Left colon (tissue), 2 donors: ENCODE results near the gene CCDC150. TPM values are rescaled to one million over a fixed set of nuclear protein-coding genes. Genes with fewer than 3 reads are reported as not detected.

ENCODE experiments used
- ATAC-seq: fragments of 200-7000 bp; cut with Tn5 transposase; one replicate; pipeline ENCODE4 v1.9.1; 2020; ENCODE audit warnings: mild to moderate bottlenecking, moderate library complexity
- DNase-seq, 2 donors: peaks; one replicate each; pipeline ENCODE4 v3.0.0-alpha.2; 2020
- intact Hi-C, 2 donors: fragments of 100-400 bp; cut with DNase I in 1 of 2; cut with micrococcal nuclease in 1 of 2; formaldehyde crosslinking; loops; one replicate each; pipeline versions ENCODE4 v1.11.2 to v1.14.0; 2022; cut with DNase I, micrococcal nuclease
- total RNA-seq, 2 donors: library from RNA; stranded (reverse); fragmentation: NEBNext Ultra II Directional; extraction: Animal tissue kit (Norgen Biotek cat#: 25700); gene quantifications; one replicate each; pipeline ENCODE4 v1.2.1, GENCODE V29; 2021
- donor health status: DM: no; HTN: no; CAD: no.
- donor health status: DM: yes; HTN: yes; CAD: no.

CCDC150 gene
- total RNA-seq, 2 donors from 2014 or later: 1.6 to 5.8 TPM

DNA sequence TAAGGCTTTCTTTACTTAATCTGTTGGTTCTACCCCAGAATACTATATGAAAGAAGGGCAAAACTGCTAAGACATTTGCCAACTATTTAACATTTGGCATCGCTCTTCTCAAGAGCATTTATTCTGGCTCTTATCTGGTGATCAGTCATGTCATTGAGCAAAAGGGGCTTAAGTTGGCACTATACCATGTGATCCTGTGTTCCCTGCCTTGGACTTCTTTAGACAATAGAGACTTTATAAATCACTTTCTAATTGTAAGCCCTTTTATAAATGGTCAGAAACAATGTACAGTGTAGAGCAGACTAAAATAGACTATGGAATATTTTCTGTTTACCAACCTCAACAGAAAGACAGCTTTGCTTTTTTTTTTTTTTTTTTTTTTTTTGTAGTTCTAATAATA is 107.9 kb downstream of the CCDC150 start:
- DNase-seq (no peak), ATAC-seq (no peak)
- intact Hi-C loops: no loop called here

GRCh38 chr2:196748123-196748522 is 108.6 kb downstream of the CCDC150 start:
- DNase-seq (no peak), ATAC-seq (no peak)
- intact Hi-C loops: no loop called here

GRCh38 chr2:196750291-196750923 is 110.9 kb downstream of the CCDC150 start:
- no peak for DNase-seq
- intact Hi-C loops: no loop called here
- ATAC-seq: no peak

DNA sequence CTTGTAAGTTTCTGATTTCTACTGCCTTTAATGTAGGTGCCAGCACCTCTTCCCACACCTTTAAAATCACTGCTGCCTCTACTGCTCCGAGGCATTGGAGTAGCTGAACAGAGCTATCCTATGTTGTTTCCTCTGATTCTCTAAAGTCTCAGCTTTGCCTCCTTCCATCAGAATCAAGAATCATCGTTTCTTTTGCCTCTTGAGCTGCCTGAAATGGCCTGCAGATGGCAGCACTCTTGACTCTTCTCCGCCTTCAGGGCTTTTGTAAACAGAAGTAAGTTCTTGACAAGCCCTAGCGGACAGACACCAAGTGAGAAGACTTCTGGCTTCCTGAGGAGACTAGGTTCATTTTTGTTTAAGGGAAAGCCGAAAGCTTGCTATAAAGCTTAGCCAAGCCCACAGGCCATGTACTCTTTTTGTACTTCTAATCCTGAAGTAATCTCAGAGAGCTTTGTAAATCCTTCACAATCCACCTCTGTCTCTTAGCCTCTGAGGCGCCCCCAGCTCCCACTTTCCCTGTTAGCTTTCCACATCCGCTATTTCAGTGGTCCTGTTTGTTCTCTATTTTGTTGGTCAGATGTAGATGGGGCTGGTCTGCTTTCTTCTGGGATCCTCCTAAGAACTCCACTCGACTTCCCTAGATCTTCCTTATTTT is 111.6 kb downstream of the CCDC150 start:
- intact Hi-C loops: no loop called here
- ATAC-seq (peak; percentile 79), DNase-seq (peak; percentile 40 to 78)

DNA sequence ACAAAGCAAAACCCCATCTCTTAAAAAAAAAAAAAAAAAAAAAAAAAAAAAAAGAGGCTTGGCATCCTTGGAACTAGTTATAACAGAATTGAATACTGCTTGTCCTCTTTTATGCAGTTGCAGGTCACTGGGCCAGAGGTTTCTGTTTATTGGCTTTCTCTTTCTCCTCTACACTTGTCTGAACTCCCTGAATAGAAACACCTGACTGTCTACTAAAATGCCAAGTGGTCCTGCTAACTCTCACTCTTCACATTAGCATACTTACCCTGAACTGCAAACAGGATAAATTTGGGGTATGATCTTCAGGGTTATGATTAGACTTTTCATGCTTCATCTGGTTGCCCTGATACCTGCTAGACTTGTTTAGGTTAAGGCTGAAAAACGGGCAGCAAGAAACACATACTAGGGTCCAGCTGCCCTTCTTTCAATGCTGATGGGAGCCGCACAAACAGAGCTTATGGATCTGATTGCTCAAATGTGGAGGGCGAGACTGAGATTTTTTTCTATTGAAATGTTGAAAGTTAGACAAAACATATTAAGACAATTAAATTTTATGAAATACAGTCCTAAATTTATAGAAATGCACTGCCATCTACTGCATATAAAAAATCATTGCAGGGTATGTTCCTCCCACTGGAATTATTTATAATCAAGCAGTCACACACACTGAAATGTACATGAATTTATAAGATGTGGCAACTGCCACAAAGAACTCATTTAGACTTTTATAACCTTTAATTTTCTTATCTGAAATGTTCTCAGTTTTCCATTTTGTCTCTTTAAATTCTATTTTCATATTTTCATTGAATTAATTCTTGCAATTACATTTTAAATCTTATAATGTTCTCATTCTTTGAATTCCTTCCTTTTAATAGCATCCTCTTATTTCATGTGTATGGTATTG is 119.2 kb downstream of the CCDC150 start:
- intact Hi-C loops: no loop called here
- no peak for DNase-seq
- ATAC-seq: no peak

DNA sequence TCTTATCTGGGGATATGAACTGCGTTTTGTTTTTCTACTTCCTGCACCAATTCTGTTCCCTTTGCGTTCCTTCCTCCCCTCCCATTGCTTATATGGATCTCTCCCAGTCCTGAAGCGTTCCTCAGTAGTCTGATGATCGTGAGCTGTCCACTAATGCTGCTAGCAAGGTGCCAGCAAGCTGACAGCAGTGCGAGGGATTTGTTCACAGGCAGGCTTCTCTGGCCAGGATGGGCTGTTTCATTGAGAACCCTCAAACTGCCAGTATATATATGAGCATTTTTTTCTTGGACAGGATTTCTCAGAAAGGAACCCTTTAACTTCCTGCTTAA is 119.8 kb downstream of the CCDC150 start:
- intact Hi-C loops: no loop called here
- DNase-seq (no peak), ATAC-seq (no peak)

GRCh38 chr2:196767101-196767500 is 127.6 kb downstream of the CCDC150 start:
- no peak for ATAC-seq
- intact Hi-C loops: no loop called here
- no peak for DNase-seq

Other genes starting within 250 kb of the CCDC150 start
- gene HECW2, start 46.2 kb upstream of the CCDC150 start, total RNA-seq: 1 to 10 TPM in 1 of 2 donors, under 1 TPM in 1; 0.95 to 1.6 TPM
- gene GTF3C3, start 160.0 kb downstream of the CCDC150 start, total RNA-seq: 10 to 100 TPM; 18.5 to 28.4 TPM
- not detected for gene C2orf66, start 169.6 kb downstream of the CCDC150 start, total RNA-seq